Esophagus muscularis mucosa (tissue), 4 donors: ENCODE data around the gene TAF1B. TPM values are rescaled to one million over a fixed set of nuclear protein-coding genes. Genes with fewer than 3 reads are reported as not detected.
A peak's percentile ranks its signal among the peaks of the same experiment; 100 is the strongest.

ENCODE experiments used
- DNase-seq: peaks from one replicate; pipeline ENCODE4 v3.0.0-alpha.2; 2017; ENCODE audit errors: extremely low spot score
- H3K27ac ChIP-seq, 4 donors: fragments of 200-600 bp; sonication (generic); replicated peaks in 1 of 4; 1 replicate in 3 of 4; 2 replicates in 1 of 4; pipeline ENCODE4 v1.5.1; 2016 to 2019; ENCODE audit warnings: mild to moderate bottlenecking in 1 of 4
- H3K27me3 ChIP-seq, 4 donors: fragments of 200-600 bp; sonication (generic); one replicate each; pipeline versions ENCODE4 v1.5.1 to v1.6.0; 2016 to 2019
- H3K36me3 ChIP-seq, 4 donors: fragments of 200-600 bp; sonication (generic); one replicate each; pipeline ENCODE4 v1.5.1; 2016 to 2019
- H3K4me1 ChIP-seq, 4 donors: fragments of 200-600 bp; sonication (generic); one replicate each; pipeline ENCODE4 v1.5.1; 2016 to 2019
- H3K4me3 ChIP-seq, 4 donors: fragments of 200-600 bp; sonication (generic); 1 replicate in 2 of 4; 2 replicates in 2 of 4; pipeline ENCODE4 v1.5.1; 2016 to 2019; ENCODE audit warnings: mild to moderate bottlenecking in 4 of 4, moderate library complexity in 1 of 4
- H3K9me3 ChIP-seq, 4 donors: fragments of 200-600 bp; sonication (generic); 1 replicate in 3 of 4; 2 replicates in 1 of 4; pipeline ENCODE4 v1.5.1; 2016 to 2019
- EP300 ChIP-seq: sonication (generic); formaldehyde crosslinking; IDR thresholded peaks from one replicate; pipeline ENCODE4 v1.6.1; 2017; ENCODE audit warnings: antibody characterized with exemption
- POLR2A ChIP-seq: fragments of 450-650 bp; IDR thresholded peaks from one replicate; pipeline ENCODE4 v1.6.1; 2017; ENCODE audit warnings: antibody characterized with exemption, moderate library complexity, mild to moderate bottlenecking, low read depth
- POLR2AphosphoS5 ChIP-seq, 2 donors: sonication (generic); formaldehyde crosslinking; IDR thresholded peaks; one replicate each; pipeline ENCODE4 v1.6.1; 2017; ENCODE audit warnings: antibody characterized with exemption in 2 of 2
- WGBS: methylation state at CpG from one replicate; pipeline ENCODE4 v1.1.5; 2018; 5-methylcytosine and 5-hydroxymethylcytosine counted together
- intact Hi-C: fragments of 100-400 bp; cut with DNase I; formaldehyde crosslinking; loops from one replicate; pipeline ENCODE4 v1.15.1; 2023
- total RNA-seq, 4 donors: library from RNA; depleted of rRNA; stranded (reverse); fragments of >200 nt; gene quantifications; one replicate each; pipeline versions ENCODE4 v1.1.0 to v1.2.1, GENCODE V29; 2016
- TF ChIP-seq, protein P1 (sequence below), 3 experiments: fragments of 200-600 bp in 2 of 3; fragments of 450-650 bp in 1 of 3; sonication (generic) in 2 of 3; IDR thresholded peaks; one replicate each; pipeline ENCODE4 v1.5.1; 2017 to 2019; ENCODE audit warnings: antibody characterized with exemption in 3 of 3, mild to moderate bottlenecking in 2 of 3, moderate library complexity in 1 of 3

Gene TAF1B
- total RNA-seq, 4 donors from 2014 or later = 7.1 to 10.1 (median 8.0) TPM

DNA sequence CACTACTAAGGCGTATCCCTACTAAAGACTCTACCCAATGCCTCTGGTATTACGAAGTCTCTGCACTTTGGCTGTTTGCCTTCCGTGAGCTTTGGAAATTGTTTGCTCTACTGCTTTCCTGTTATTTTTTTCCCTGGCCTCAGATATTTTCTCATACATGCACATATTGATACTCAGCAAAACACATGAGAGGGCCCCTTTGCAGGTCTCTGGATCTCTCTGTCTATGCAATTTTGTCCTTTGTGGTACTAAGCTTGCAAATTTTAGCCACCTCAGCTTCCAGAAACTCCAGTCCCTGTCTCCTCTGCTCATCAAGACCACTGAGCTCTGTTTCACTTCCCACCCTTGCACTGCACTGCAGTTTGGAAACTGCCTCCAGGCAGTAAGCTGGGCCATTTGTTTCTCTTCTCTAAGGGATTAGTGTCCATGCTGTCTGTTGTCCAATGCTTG, 46.6 kb downstream of the TAF1B start:
- DNase-seq = no peak
- WGBS = 54% methylated on average over 3 of the region's 3 CpGs
- no peak overlapping the region for H3K27ac ChIP-seq
- peaks cover 0 to 17% (median 0%) of the 10 kb centered on the region in 4 donors for H3K9me3 ChIP-seq
- H3K4me3 ChIP-seq = no peak overlapping the region
- TF ChIP-seq EP300 (no peak), POLR2A (no peak), POLR2AphosphoS5 (IDR thresholded peaks at IDR 0.05) (no peak)
- TF ChIP-seq, protein P1, sequence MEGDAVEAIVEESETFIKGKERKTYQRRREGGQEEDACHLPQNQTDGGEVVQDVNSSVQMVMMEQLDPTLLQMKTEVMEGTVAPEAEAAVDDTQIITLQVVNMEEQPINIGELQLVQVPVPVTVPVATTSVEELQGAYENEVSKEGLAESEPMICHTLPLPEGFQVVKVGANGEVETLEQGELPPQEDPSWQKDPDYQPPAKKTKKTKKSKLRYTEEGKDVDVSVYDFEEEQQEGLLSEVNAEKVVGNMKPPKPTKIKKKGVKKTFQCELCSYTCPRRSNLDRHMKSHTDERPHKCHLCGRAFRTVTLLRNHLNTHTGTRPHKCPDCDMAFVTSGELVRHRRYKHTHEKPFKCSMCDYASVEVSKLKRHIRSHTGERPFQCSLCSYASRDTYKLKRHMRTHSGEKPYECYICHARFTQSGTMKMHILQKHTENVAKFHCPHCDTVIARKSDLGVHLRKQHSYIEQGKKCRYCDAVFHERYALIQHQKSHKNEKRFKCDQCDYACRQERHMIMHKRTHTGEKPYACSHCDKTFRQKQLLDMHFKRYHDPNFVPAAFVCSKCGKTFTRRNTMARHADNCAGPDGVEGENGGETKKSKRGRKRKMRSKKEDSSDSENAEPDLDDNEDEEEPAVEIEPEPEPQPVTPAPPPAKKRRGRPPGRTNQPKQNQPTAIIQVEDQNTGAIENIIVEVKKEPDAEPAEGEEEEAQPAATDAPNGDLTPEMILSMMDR (IDR thresholded peaks at IDR 0.05) = no peak
- intact Hi-C loops = no loop called here
- no peaks in the 10 kb centered on the region for H3K27me3 ChIP-seq
- H3K4me1 ChIP-seq = no peaks in the 10 kb centered on the region
- H3K36me3 ChIP-seq = peaks cover 0 to 14% (median 6%) of the 10 kb centered on the region in 4 donors

DNA sequence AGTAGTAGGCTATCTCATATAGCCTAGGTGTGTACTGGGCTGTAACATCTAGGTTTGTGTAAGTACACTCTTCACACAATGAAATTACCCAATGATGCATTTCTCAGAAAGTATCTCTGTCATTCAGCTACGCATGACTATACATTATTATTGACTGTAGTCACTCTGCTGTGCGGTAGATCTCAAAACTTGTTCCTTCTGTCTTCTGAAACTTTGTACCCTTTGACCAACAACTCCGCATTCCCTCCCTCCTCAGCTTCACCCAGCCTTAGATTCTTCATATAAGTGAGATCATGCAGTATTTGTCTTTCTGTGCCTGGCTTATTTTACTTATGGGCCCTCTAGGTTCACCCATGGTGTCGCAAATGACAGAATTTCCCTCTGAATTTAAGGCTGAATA, 49.0 kb downstream of the TAF1B start:
- peaks cover 0 to 5% (median 0%) of the 10 kb centered on the region in 4 donors for H3K36me3 ChIP-seq
- peaks cover 6 to 17% (median 11%) of the 10 kb centered on the region in 4 donors for H3K4me1 ChIP-seq
- no peak for DNase-seq
- H3K27me3 ChIP-seq = no peaks in the 10 kb centered on the region
- no peak overlapping the region for H3K27ac ChIP-seq
- intact Hi-C loops = no loop called here
- no peak for TF ChIP-seq EP300
- TF ChIP-seq POLR2A = no peak
- TF ChIP-seq, protein P1 (IDR thresholded peaks at IDR 0.05) = no peak
- TF ChIP-seq POLR2AphosphoS5 (IDR thresholded peaks at IDR 0.05) = no peak
- peaks cover 0 to 9% (median 0%) of the 10 kb centered on the region in 4 donors for H3K9me3 ChIP-seq
- 98% methylated on average over 4 of the region's 4 CpGs for WGBS
- H3K4me3 ChIP-seq = no peak overlapping the region

DNA sequence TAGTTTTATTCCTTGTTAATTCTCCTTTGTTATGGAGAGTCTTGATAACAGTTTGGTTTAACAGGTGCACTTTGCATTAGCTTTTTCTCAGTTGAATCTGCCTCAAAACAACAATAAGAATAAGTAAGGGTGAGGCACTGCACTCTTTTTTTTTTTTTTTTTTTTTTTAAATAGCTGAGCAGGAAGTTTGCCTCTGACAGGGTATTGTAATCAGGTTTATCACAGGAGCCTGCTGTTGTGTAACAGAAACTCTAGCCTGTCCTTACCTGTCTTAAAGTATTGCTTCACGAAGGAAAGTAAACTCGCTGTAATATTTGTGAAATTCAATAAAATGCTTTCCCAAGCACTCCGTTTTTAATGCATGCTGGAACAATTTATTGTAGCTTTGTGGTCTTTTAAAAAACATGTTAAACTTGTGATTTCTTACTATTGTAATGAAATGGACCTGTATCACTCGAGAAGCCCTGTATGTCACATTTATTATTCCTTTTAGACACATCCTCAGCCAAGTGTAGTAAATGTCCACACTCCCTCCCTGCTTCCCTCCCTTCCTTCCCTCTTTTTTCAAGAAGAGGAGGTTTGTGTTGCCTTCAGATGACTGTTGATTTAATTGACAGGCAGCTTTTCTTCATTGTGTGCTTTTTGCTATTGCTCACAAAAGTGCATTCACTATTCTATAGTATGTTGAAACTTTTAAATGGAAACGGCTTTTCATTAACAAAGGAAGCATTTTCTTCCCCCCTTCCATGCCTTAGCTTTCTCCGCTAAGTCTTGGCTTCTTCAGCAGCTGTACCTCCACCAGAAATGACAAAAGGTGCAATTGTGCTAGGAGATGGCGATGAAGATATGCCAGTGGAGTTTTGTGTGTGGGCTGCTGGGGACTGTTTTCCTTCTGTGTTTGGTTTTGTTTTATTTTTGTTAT, 52.7 kb downstream of the TAF1B start:
- H3K4me3 ChIP-seq = no peak overlapping the region
- 75% methylated on average over 7 of the region's 7 CpGs for WGBS

DNA sequence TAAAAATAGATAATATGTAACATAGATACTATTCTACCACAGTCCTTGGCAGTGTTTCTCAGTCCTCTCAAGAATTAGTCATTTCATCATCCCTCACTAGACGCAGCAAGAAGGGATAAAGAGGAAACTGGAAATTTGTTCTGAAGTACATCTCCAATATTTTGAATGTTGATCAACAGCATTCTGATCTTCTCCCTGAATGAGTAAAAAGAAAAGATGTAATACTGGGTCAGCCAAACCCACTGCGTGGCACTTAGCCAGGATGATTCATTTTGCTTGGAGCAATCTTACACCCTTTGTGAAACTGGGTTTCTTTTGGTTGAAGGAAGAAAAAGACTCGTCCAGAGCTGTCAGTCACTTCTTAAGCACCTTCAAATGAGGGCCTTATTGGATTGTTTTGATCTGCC, 54.1 kb downstream of the TAF1B start:
- Histone ChIP-seq H3K27ac (peak overlapping the region in 3 of 4 donors; percentile 7 to 14 (median 9)), H3K27me3 (no peaks in the 10 kb centered on the region), H3K9me3 (no peaks in the 10 kb centered on the region), H3K4me1 (peaks cover 12 to 32% (median 22%) of the 10 kb centered on the region in 4 donors), H3K4me3 (no peak overlapping the region), H3K36me3 (no peaks in the 10 kb centered on the region)
- DNase-seq = peak; percentile 96
- intact Hi-C loops = no loop called here
- TF ChIP-seq, protein P1 (IDR thresholded peaks at IDR 0.05) = no peak
- WGBS = 18% methylated on average over 3 of the region's 3 CpGs

More for the DNA sequence above, 52.7 kb downstream of the TAF1B start:
- peaks cover 12 to 32% (median 22%) of the 10 kb centered on the region in 4 donors for H3K4me1 ChIP-seq
- no peak overlapping the region for H3K27ac ChIP-seq
- no peaks in the 10 kb centered on the region for H3K36me3 ChIP-seq
- intact Hi-C loops = no loop called here
- H3K27me3 ChIP-seq = no peaks in the 10 kb centered on the region
- DNase-seq = no peak
- H3K9me3 ChIP-seq = no peaks in the 10 kb centered on the region
- TF ChIP-seq POLR2AphosphoS5 (IDR thresholded peaks at IDR 0.05) (no peak), POLR2A (no peak), EP300 (no peak)
- TF ChIP-seq, protein P1 (IDR thresholded peaks at IDR 0.05) = no peak
